Measurements from ENCODE around the gene RAD51B. TPM values are rescaled to one million over a fixed set of nuclear protein-coding genes. Genes with fewer than 3 reads are reported as not detected.

Gene RAD51B
- total RNA-seq, 1 experiment from 2014 or later, result 23.3 TPM

DNA sequence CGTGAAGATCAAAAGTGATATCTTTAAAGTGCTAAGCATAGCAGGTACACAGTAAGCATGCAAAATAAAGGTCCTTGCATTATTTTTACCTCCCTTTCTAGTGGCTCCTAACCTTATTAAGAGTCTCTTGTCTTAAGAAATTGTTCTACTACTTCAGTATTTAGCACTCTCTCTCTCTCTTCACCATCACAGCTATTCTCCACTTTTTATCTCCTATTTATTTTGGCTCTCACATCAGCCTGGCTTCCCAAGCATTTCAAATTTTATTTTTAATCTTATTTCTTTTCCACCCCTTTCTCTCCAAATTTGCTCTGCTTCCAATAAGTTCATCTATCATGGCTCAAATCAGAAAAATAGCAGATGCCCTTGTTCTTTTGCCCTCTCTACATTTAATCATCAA lies 212.6 kb downstream of the RAD51B start:
- intact Hi-C loops (cut with micrococcal nuclease; ENCODE audit: unreplicated experiment), result no loop called here
- no peak for DNase-seq (ENCODE audit: low spot score)
- no peaks in the 10 kb centered on the region for H3K27me3 ChIP-seq (replicated peaks; ENCODE audit: insufficient read depth, low read depth, low read length, poor library complexity)
- H3K9me3 ChIP-seq (ENCODE audit: low read depth, low read length, poor library complexity, severe bottlenecking), result peaks cover 16% of the 10 kb centered on the region
- no peaks in the 10 kb centered on the region for H3K36me3 ChIP-seq (ENCODE audit: insufficient read depth, low read length, poor library complexity, severe bottlenecking)
- no TSS peak for BruUV-seq (replicated peaks)
- ChIA-PET POLR2A (ENCODE audit: low non-redundant PET) (no interaction called here), CTCF (no interaction called here)
- no peaks in the 10 kb centered on the region for H3K4me1 ChIP-seq (ENCODE audit: insufficient read depth, low read length, poor library complexity, severe bottlenecking)
- H3K27ac ChIP-seq (ENCODE audit: low read depth, low read length, poor library complexity, severe bottlenecking), result no peak overlapping the region
- TF ChIP-seq, protein P1, sequence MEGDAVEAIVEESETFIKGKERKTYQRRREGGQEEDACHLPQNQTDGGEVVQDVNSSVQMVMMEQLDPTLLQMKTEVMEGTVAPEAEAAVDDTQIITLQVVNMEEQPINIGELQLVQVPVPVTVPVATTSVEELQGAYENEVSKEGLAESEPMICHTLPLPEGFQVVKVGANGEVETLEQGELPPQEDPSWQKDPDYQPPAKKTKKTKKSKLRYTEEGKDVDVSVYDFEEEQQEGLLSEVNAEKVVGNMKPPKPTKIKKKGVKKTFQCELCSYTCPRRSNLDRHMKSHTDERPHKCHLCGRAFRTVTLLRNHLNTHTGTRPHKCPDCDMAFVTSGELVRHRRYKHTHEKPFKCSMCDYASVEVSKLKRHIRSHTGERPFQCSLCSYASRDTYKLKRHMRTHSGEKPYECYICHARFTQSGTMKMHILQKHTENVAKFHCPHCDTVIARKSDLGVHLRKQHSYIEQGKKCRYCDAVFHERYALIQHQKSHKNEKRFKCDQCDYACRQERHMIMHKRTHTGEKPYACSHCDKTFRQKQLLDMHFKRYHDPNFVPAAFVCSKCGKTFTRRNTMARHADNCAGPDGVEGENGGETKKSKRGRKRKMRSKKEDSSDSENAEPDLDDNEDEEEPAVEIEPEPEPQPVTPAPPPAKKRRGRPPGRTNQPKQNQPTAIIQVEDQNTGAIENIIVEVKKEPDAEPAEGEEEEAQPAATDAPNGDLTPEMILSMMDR (conservative IDR thresholded peaks at IDR 0.05; ENCODE audit: low read depth, low read length), result no peak
- TF ChIP-seq EZH2 (IDR thresholded peaks at IDR 0.05; ENCODE audit: borderline replicate concordance, low read depth, low read length, poor library complexity, severe bottlenecking), result no peak
- H3K4me3 ChIP-seq (ENCODE audit: low read depth, low read length, poor library complexity, severe bottlenecking), result no peak overlapping the region

DNA sequence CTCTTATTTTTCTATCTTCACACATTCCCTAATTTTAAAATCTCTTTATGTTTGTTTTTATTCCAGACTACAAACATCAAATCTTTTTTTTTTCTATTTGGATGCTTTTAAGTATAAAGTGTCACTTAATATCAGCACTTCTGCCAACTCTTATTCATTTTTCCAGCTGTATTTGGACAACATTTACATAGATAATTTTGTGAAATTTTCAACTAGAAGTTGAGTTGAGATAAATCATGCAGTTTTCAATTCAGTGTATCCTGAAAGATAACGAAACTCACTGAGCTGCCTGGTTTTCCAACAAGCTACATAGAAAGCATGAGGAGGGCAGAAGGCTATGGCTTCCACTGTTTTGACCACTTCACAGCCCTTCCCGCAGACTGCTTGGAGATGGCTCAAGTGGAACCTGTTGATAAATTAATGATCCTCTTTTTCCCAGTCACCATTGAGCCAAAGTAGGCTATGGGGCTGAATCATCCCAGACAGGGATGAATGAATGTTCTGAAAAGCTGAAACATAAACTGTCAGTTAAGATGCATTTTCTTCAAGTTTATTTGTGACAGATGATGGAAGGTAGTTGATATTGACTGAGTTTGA lies 213.9 kb downstream of the RAD51B start:
- H3K27ac ChIP-seq (ENCODE audit: low read depth, low read length, poor library complexity, severe bottlenecking), result no peak overlapping the region
- ChIA-PET CTCF (no interaction called here), POLR2A (ENCODE audit: low non-redundant PET) (no interaction called here)
- BruUV-seq (replicated peaks), result no TSS peak
- TF ChIP-seq EZH2 (IDR thresholded peaks at IDR 0.05; ENCODE audit: borderline replicate concordance, low read depth, low read length, poor library complexity, severe bottlenecking), result no peak
- TF ChIP-seq, protein P1 (conservative IDR thresholded peaks at IDR 0.05; ENCODE audit: low read depth, low read length), result no peak
- no peak overlapping the region for H3K4me3 ChIP-seq (ENCODE audit: low read depth, low read length, poor library complexity, severe bottlenecking)
- intact Hi-C loops (cut with micrococcal nuclease; ENCODE audit: unreplicated experiment), result no loop called here
- no peak for DNase-seq (ENCODE audit: low spot score)
- H3K4me1 ChIP-seq (ENCODE audit: insufficient read depth, low read length, poor library complexity, severe bottlenecking), result no peaks in the 10 kb centered on the region
- H3K9me3 ChIP-seq (ENCODE audit: low read depth, low read length, poor library complexity, severe bottlenecking), result peaks cover 16% of the 10 kb centered on the region
- H3K36me3 ChIP-seq (ENCODE audit: insufficient read depth, low read length, poor library complexity, severe bottlenecking), result no peaks in the 10 kb centered on the region
- H3K27me3 ChIP-seq (replicated peaks; ENCODE audit: insufficient read depth, low read depth, low read length, poor library complexity), result no peaks in the 10 kb centered on the region

DNA sequence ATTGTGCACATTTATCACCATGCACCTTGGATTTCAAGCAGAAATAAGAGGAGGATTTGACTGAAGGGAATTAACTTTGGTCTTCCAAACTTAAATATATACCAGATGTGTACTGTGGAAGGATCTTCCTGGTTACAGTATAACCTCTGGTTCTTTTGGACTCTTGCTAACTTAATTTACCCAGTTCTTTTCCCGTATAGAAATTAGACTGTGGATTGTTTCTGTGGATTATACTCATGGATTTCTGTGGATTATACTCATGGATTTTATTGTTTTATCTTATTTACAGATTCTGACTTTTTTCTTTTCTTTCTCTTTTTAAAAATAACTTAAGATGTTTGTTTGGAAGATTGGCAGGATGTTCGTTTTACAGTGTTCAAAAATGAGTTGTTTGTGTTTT lies 215.3 kb downstream of the RAD51B start:
- TF ChIP-seq, protein P1 (conservative IDR thresholded peaks at IDR 0.05; ENCODE audit: low read depth, low read length), result no peak
- no peak for TF ChIP-seq EZH2 (IDR thresholded peaks at IDR 0.05; ENCODE audit: borderline replicate concordance, low read depth, low read length, poor library complexity, severe bottlenecking)
- Histone ChIP-seq H3K4me1 (ENCODE audit: insufficient read depth, low read length, poor library complexity, severe bottlenecking) (no peaks in the 10 kb centered on the region), H3K27me3 (replicated peaks; ENCODE audit: insufficient read depth, low read depth, low read length, poor library complexity) (no peaks in the 10 kb centered on the region), H3K9me3 (ENCODE audit: low read depth, low read length, poor library complexity, severe bottlenecking) (peaks cover 5% of the 10 kb centered on the region), H3K4me3 (ENCODE audit: low read depth, low read length, poor library complexity, severe bottlenecking) (no peak overlapping the region), H3K27ac (ENCODE audit: low read depth, low read length, poor library complexity, severe bottlenecking) (no peak overlapping the region), H3K36me3 (ENCODE audit: insufficient read depth, low read length, poor library complexity, severe bottlenecking) (no peaks in the 10 kb centered on the region)
- BruUV-seq (replicated peaks), result no TSS peak
- intact Hi-C loops (cut with micrococcal nuclease; ENCODE audit: unreplicated experiment), result no loop called here
- POLR2A ChIA-PET (ENCODE audit: low non-redundant PET), result no interaction called here
- CTCF ChIA-PET, result no interaction called here
- no peak for DNase-seq (ENCODE audit: low spot score)

Measured in A673 (cell line).